GM12878 (cell line): Measurements from ENCODE around the gene OR2AE1. TPM values are rescaled to one million over a fixed set of nuclear protein-coding genes. Genes with fewer than 3 reads are reported as not detected.

ENCODE experiments used
- CHD4 ChIP-seq: fragments of 200-600 bp; sonication (generic); IDR thresholded peaks from 2 replicates; pipeline ENCODE4 v1.6.1; 2016; ENCODE audit warnings: mild to moderate bottlenecking
- GABPA ChIP-seq: IDR thresholded peaks from 2 replicates; pipeline ENCODE4 v1.6.1; 2014; ENCODE audit warnings: antibody characterized with exemption, low read depth, mild to moderate bottlenecking, inconsistent platforms
- HDAC6 ChIP-seq: fragments of 200-600 bp; sonication (generic); IDR thresholded peaks from one replicate; pipeline ENCODE4 v1.8.0; 2017; ENCODE audit warnings: antibody characterized with exemption; ENCODE audit not compliant: unreplicated experiment
- IRF4 ChIP-seq: IDR thresholded peaks from 2 replicates; pipeline ENCODE4 v1.6.1; 2011; ENCODE audit warnings: low read depth, low read length
- NFYA ChIP-seq: IDR thresholded peaks from 2 replicates; pipeline ENCODE4 v1.6.1; 2011; ENCODE audit warnings: low read depth, mild to moderate bottlenecking, low read length, improper control_type of control experiment, borderline replicate concordance
- PAX8 ChIP-seq: fragments of 450-650 bp; IDR thresholded peaks from 2 replicates; pipeline ENCODE4 v1.6.1; 2017; ENCODE audit warnings: mild to moderate bottlenecking, moderate library complexity
- PBX3 ChIP-seq: IDR thresholded peaks from 2 replicates; pipeline ENCODE4 v1.6.1; 2011; ENCODE audit warnings: mild to moderate bottlenecking, low read depth, low read length, moderate library complexity; ENCODE audit not compliant: insufficient replicate concordance
- PML ChIP-seq: IDR thresholded peaks from 2 replicates; pipeline ENCODE4 v1.6.1; 2012; ENCODE audit warnings: low read length, inconsistent platforms
- POLR2A ChIP-seq: IDR thresholded peaks from 2 replicates; pipeline ENCODE4 v1.6.1; 2011; ENCODE audit warnings: low read depth, mild to moderate bottlenecking, low read length
- POLR2AphosphoS2 ChIP-seq: IDR thresholded peaks from 2 replicates; pipeline ENCODE4 v1.6.1; 2011; ENCODE audit warnings: low read depth, mild to moderate bottlenecking, low read length, improper control_type of control experiment, moderate library complexity
- RAD21 ChIP-seq: IDR thresholded peaks from 2 replicates; pipeline ENCODE4 v1.6.1; 2011; ENCODE audit warnings: mild to moderate bottlenecking, low read depth, low read length, moderate library complexity; ENCODE audit not compliant: insufficient read depth
- SKIL ChIP-seq: fragments of 450-650 bp; IDR thresholded peaks from 2 replicates; pipeline ENCODE4 v1.6.1; 2017; ENCODE audit warnings: mild to moderate bottlenecking, low read depth, inconsistent platforms; ENCODE audit not compliant: poor library complexity, severe bottlenecking
- SPI1 ChIP-seq: IDR thresholded peaks from 2 replicates; pipeline ENCODE4 v1.6.1; 2011; ENCODE audit warnings: low read depth, mild to moderate bottlenecking, low read length, moderate library complexity, borderline replicate concordance; ENCODE audit not compliant: insufficient read depth
- SRF ChIP-seq, 2 experiments: IDR thresholded peaks; 2 replicates each; pipeline ENCODE4 v1.6.1; 2011; ENCODE audit warnings: low read depth in 2 of 2, low read length in 2 of 2, mild to moderate bottlenecking in 1 of 2, moderate library complexity in 1 of 2
- STAT1 ChIP-seq: fragments of 450-650 bp; conservative IDR thresholded peaks from 2 replicates; pipeline ENCODE4 v1.6.1; 2014; ENCODE audit warnings: antibody characterized with exemption, mild to moderate bottlenecking
- SUZ12 ChIP-seq: fragments of 200-600 bp; sonication (generic); IDR thresholded peaks from one replicate; pipeline ENCODE4 v1.6.1; 2018; ENCODE audit warnings: antibody characterized with exemption, mild to moderate bottlenecking; ENCODE audit not compliant: unreplicated experiment
- YY1 ChIP-seq: IDR thresholded peaks from 2 replicates; pipeline ENCODE4 v1.6.1; 2011; ENCODE audit warnings: low read depth, mild to moderate bottlenecking, low read length
- ZNF217 ChIP-seq: fragments of 450-650 bp; IDR thresholded peaks from 2 replicates; pipeline ENCODE4 v1.6.1; 2017; ENCODE audit warnings: antibody characterized with exemption, mild to moderate bottlenecking
- ZNF274 ChIP-seq: IDR thresholded peaks from one replicate; pipeline ENCODE4 v1.8.0; 2011; ENCODE audit not compliant: insufficient read length, insufficient read depth
- polyA plus RNA-seq, 11 experiments: library from polyadenylated mRNA; depleted of rRNA in 4 of 11; unstranded in 6 of 11; stranded (reverse) in 5 of 11; fragments of >200 nt; fragmentation: Nextera tagmentation in 4 of 11; fragmentation: Illumina TruSeq in 1 of 11; extraction: Ambion mirVana in 4 of 11; extraction: Trizol in 1 of 11; gene quantifications; 1 replicate in 1 of 11; 2 replicates in 10 of 11; pipeline versions ENCODE4 v1.2.1 to v1.2.3, GENCODE V29; 2011 to 2016; ENCODE audit warnings: inconsistent platforms in 2 of 11, missing spikeins in 2 of 11, low read depth in 1 of 11
- total RNA-seq, 4 experiments: library from RNA; depleted of rRNA in 3 of 4; stranded (reverse); fragments of >200 nt in 3 of 4; fragmentation: Illumina TruSeq in 1 of 4; extraction: Trizol in 1 of 4; gene quantifications; 2 replicates each; pipeline versions ENCODE4 v1.2.1 to v1.2.3, GENCODE V29; 2013 to 2021
- TF ChIP-seq, protein P1 (sequence below): fragments of 450-650 bp; IDR thresholded peaks from 2 replicates; pipeline ENCODE4 v1.6.1; 2014; ENCODE audit warnings: mild to moderate bottlenecking
- TF ChIP-seq, protein P2 (sequence below): IDR thresholded peaks from 2 replicates; pipeline ENCODE4 v1.6.1; 2011; ENCODE audit warnings: borderline replicate concordance, low read depth, mild to moderate bottlenecking, moderate library complexity, mixed read lengths, low read length; ENCODE audit not compliant: insufficient read depth; ENCODE audit errors: extremely low read length
- TF ChIP-seq, protein P3 (sequence below): IDR thresholded peaks from 2 replicates; pipeline ENCODE4 v1.6.1; 2012; ENCODE audit warnings: low read depth, low read length, improper control_type of control experiment
- TF ChIP-seq, protein P4 (sequence below): IDR thresholded peaks from 2 replicates; pipeline ENCODE4 v1.6.1; 2011; ENCODE audit warnings: low read depth, low read length, improper control_type of control experiment, borderline replicate concordance

Gene OR2AE1
- total and polyA plus RNA-seq, 10 of the 15 experiments (the other 5 are each of a cell fraction or from before 2014, with no cell fraction given): 0.05 to 0.34 (median 0.18) TPM; not detected in 4

- TF ChIP-seq SKIL (no peak), ZNF274 (no peak), SPI1 (no peak), YY1 (peak; percentile 23; the same call in 1 of the 2 replicates), ZNF217 (no peak), RAD21 (0 out of 2 replicates have a peak, but pooled peaks have one; percentile 8), HDAC6 (no peak), SUZ12 (no peak), IRF4 (no peak), NFYA (no peak), POLR2A (peak; percentile 99), SRF (IDR thresholded peaks at IDR 0.05; ENCODE audit: low read depth in 2 of 2, low read length in 2 of 2) (peak; percentile 29 to 73; a peak in 3 of 4 replicates), GABPA (peak; percentile 92), PAX8 (no peak), CHD4 (no peak), PBX3 (peak; percentile 84), PML (no peak; the same call in none of the 2 replicates), POLR2AphosphoS2 (peak; percentile 91; the same call in 1 of the 2 replicates), STAT1 (no peak)
- TF ChIP-seq, protein P1, sequence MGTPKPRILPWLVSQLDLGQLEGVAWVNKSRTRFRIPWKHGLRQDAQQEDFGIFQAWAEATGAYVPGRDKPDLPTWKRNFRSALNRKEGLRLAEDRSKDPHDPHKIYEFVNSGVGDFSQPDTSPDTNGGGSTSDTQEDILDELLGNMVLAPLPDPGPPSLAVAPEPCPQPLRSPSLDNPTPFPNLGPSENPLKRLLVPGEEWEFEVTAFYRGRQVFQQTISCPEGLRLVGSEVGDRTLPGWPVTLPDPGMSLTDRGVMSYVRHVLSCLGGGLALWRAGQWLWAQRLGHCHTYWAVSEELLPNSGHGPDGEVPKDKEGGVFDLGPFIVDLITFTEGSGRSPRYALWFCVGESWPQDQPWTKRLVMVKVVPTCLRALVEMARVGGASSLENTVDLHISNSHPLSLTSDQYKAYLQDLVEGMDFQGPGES: no peak
- TF ChIP-seq, protein P2, sequence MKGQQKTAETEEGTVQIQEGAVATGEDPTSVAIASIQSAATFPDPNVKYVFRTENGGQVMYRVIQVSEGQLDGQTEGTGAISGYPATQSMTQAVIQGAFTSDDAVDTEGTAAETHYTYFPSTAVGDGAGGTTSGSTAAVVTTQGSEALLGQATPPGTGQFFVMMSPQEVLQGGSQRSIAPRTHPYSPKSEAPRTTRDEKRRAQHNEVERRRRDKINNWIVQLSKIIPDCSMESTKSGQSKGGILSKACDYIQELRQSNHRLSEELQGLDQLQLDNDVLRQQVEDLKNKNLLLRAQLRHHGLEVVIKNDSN: no peak
- TF ChIP-seq, protein P3, sequence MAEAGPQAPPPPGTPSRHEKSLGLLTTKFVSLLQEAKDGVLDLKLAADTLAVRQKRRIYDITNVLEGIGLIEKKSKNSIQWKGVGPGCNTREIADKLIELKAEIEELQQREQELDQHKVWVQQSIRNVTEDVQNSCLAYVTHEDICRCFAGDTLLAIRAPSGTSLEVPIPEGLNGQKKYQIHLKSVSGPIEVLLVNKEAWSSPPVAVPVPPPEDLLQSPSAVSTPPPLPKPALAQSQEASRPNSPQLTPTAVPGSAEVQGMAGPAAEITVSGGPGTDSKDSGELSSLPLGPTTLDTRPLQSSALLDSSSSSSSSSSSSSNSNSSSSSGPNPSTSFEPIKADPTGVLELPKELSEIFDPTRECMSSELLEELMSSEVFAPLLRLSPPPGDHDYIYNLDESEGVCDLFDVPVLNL: peak; percentile 55; the same call in 1 of the 2 replicates
- TF ChIP-seq, protein P4, sequence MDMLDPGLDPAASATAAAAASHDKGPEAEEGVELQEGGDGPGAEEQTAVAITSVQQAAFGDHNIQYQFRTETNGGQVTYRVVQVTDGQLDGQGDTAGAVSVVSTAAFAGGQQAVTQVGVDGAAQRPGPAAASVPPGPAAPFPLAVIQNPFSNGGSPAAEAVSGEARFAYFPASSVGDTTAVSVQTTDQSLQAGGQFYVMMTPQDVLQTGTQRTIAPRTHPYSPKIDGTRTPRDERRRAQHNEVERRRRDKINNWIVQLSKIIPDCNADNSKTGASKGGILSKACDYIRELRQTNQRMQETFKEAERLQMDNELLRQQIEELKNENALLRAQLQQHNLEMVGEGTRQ: no peak
Measured at GRCh38 chr7:99918959-99919813, 42.4 kb upstream of the OR2AE1 start, which contains the start of gene TRIM4 (continued).
